Skin of body (tissue), 2 donors: Measurements from ENCODE around the gene SHCBP1L. TPM values are rescaled to one million over a fixed set of nuclear protein-coding genes. Genes with fewer than 3 reads are reported as not detected.

ENCODE experiments used
- DNase-seq: peaks from one replicate; lab custom pipeline; 2025; lab: John Stamatoyannopoulos, UW
- total RNA-seq: library from RNA; depleted of rRNA; stranded (reverse); fragments of >200 nt; gene quantifications from one replicate; pipeline ENCODE4 v1.2.3, GENCODE V29; 2014

SHCBP1L gene
- total RNA-seq: 0.30 TPM

GRCh38 chr1:182952677-182953444 is at the start of gene SHCBP1L:
SHCBP1L (minus strand) TSS chr1:182953166; CDS start chr1:182953133, 33 bp downstream.
- no peak for DNase-seq

GRCh38 chr1:183002267-183002666 is 49.3 kb upstream of the SHCBP1L start:
- no peak for DNase-seq

- peak; percentile 31 for DNase-seq
These were observed 47.4 kb upstream of the SHCBP1L start for GRCh38 chr1:183000167-183000962.

GRCh38 chr1:182998482-182998881 is 45.5 kb upstream of the SHCBP1L start:
- DNase-seq: no peak

GRCh38 chr1:182996816-182997215 is 43.9 kb upstream of the SHCBP1L start:
- no peak for DNase-seq

- no peak for DNase-seq
These were observed 42.9 kb upstream of the SHCBP1L start for GRCh38 chr1:182995894-182996293.

GRCh38 chr1:182993746-182994145 is 40.8 kb upstream of the SHCBP1L start:
- DNase-seq: no peak

GRCh38 chr1:182990413-182991144 is 37.6 kb upstream of the SHCBP1L start:
- DNase-seq: no peak

GRCh38 chr1:182985876-182986275 is 32.9 kb upstream of the SHCBP1L start:
- DNase-seq: no peak

- DNase-seq: no peak
These were observed 31.7 kb upstream of the SHCBP1L start for GRCh38 chr1:182984621-182985020.

GRCh38 chr1:182984138-182984537 is 31.2 kb upstream of the SHCBP1L start:
- DNase-seq: no peak

GRCh38 chr1:182978151-182978853 is 25.3 kb upstream of the SHCBP1L start:
- DNase-seq: no peak

- no peak for DNase-seq
These were observed 24.5 kb upstream of the SHCBP1L start for GRCh38 chr1:182977480-182977879.

- DNase-seq: no peak
These were observed 21.7 kb upstream of the SHCBP1L start for GRCh38 chr1:182974506-182975191.

GRCh38 chr1:182972829-182973228 is 19.9 kb upstream of the SHCBP1L start:
- DNase-seq: no peak

GRCh38 chr1:182972231-182972630 is 19.3 kb upstream of the SHCBP1L start:
- DNase-seq: no peak

GRCh38 chr1:182971219-182971618 is 18.3 kb upstream of the SHCBP1L start:
- no peak for DNase-seq

- DNase-seq: no peak
These were observed 16.1 kb upstream of the SHCBP1L start for GRCh38 chr1:182968836-182969734.

- no peak for DNase-seq
These were observed 15.3 kb upstream of the SHCBP1L start for GRCh38 chr1:182968151-182968741.
